Stimulated activated naive CD4-positive, alpha-beta T cell (primary cell): ENCODE measurements around the gene CNN3.

Source experiments
- DNase-seq, 6 experiments: peaks; one replicate each; lab custom pipeline; 2025; lab: John Stamatoyannopoulos, UW

CNN3 gene

GRCh38 chr1:94922761-94923331, 4.1 kb downstream of the CNN3 start:
- DNase-seq: no peak

- no peak for DNase-seq
These were observed 4.9 kb downstream of the CNN3 start for GRCh38 chr1:94921977-94922376.

- DNase-seq: no peak
These were observed 6.8 kb downstream of the CNN3 start for GRCh38 chr1:94920061-94920460.

- no peak for DNase-seq
These were observed 7.5 kb downstream of the CNN3 start for GRCh38 chr1:94919241-94920030.

- DNase-seq: no peak
These were observed 9.7 kb downstream of the CNN3 start for GRCh38 chr1:94917251-94917650.

- DNase-seq: no peak
These were observed 14.4 kb downstream of the CNN3 start for GRCh38 chr1:94912263-94913184.

- no peak for DNase-seq
These were observed 17.4 kb downstream of the CNN3 start for GRCh38 chr1:94909486-94909885.

- no peak for DNase-seq
These were observed 17.9 kb downstream of the CNN3 start for GRCh38 chr1:94908965-94909364.

- no peak for DNase-seq
These were observed 18.7 kb downstream of the CNN3 start for GRCh38 chr1:94908190-94908589.

GRCh38 chr1:94907136-94907535, 19.8 kb downstream of the CNN3 start:
- DNase-seq: no peak

- no peak for DNase-seq
These were observed 20.5 kb downstream of the CNN3 start for GRCh38 chr1:94906382-94906781.

GRCh38 chr1:94905207-94905606, 21.7 kb downstream of the CNN3 start:
- DNase-seq: no peak

- no peak for DNase-seq
These were observed 23.5 kb downstream of the CNN3 start for GRCh38 chr1:94903280-94904009.

- no peak for DNase-seq
These were observed 25.1 kb downstream of the CNN3 start for GRCh38 chr1:94901841-94902240.

GRCh38 chr1:94899756-94900155, 27.2 kb downstream of the CNN3 start:
- no peak for DNase-seq

GRCh38 chr1:94898491-94899385, 28.2 kb downstream of the CNN3 start:
- DNase-seq: no peak

- no peak for DNase-seq
These were observed 31.4 kb downstream of the CNN3 start for GRCh38 chr1:94895518-94895917.

GRCh38 chr1:94894630-94895029, 32.3 kb downstream of the CNN3 start:
- no peak for DNase-seq

GRCh38 chr1:94892604-94893254, 34.2 kb downstream of the CNN3 start:
- no peak for DNase-seq

- DNase-seq: no peak
These were observed 38.7 kb downstream of the CNN3 start for GRCh38 chr1:94888201-94888600.
